Suppressor macrophage treated with lipopolysaccharide for 4 hours (primary cell): Measurements from ENCODE around the gene TMOD1.
"Not testable (repeated sequence)": the region's sequence is repeated elsewhere in the genome, so short reads cannot be mapped to it uniquely, and the experiment has no call there.

Experiments
- DNase-seq: peaks from one replicate; pipeline ENCODE4 v3.0.0-alpha.2; 2020

Gene TMOD1

GRCh38 chr9:97601228-97601898 lies 99.9 kb downstream of the TMOD1 start:
- no peak for DNase-seq

DNA sequence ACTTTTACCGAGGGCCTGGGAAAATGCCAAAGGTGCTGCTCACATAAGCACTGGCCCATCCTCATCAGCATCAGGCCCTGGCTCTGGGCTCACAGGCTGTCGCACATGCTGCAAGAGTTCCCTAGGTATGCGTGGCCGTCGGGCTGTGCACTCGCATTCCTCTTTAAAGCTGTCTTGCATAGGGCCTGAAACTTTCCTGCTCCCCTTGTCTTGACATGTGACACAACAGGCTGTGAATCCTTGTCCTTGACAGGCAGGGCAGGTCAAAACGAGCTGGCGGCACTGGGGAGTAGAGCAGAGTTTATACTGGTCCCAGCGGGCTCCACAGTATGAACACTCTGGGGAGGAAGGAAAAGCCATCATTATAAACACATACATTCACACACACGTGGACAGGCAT lies 101.0 kb downstream of the TMOD1 start:
- no peak for DNase-seq

- DNase-seq: no peak
Measured at GRCh38 chr9:97604901-97605645, 103.6 kb downstream of the TMOD1 start.

DNA sequence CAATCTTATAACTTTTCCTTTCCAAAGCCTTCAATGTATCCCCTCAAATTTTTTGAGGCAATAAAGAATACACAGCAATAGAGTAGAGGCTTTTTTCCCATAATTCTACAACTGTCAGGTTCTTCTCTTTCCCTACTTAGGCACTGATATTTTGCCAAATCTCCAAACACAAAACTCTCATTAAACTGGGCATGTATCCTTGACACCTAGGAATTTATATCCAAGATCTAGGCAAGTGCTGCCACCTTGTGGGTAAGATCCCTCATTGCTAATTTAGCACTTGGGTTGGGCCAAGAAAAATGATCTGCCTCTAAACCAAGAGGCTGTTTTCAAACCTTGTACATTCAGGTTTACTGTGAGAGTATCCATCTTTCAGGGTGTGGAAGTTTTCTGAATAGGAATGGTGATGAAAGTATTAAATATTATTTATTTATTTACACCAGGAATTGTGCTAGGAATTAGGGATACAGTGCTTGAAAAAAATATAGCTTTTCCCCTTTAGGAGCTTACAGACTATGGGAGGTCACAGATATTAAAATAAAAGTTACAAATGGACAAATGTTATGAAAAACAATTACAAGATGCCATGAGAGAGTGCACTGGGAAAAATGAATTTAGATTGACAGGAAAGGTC lies 114.1 kb downstream of the TMOD1 start:
- DNase-seq: peak; percentile 74

DNA sequence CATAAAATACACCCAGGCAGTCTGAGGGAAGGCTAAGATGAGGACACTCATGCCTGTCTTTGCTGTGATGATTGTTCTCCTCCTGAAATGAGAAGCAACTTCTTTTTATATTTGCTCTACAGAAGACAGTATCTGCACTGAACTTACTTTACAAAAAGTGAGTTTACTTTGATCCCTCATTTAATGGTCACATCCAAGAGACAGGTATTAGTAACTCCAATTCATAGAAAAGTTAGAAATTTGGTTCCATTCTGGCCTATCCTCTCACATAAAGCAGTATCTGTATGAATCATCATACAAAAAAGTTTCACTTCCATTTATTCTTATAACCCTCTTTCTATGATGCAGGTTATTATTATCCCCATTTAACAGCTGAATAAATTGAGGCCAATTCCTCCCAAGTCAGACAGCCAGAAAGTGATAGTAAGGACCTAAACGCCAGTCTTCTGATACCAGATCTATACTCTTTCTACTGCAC lies 116.5 kb downstream of the TMOD1 start:
- DNase-seq: no peak

- DNase-seq: not testable (repeated sequence)
Measured at GRCh38 chr9:97620063-97620462, 118.6 kb downstream of the TMOD1 start.

- not testable (repeated sequence) for DNase-seq
Measured at GRCh38 chr9:97622483-97622882, 121.0 kb downstream of the TMOD1 start.

DNA sequence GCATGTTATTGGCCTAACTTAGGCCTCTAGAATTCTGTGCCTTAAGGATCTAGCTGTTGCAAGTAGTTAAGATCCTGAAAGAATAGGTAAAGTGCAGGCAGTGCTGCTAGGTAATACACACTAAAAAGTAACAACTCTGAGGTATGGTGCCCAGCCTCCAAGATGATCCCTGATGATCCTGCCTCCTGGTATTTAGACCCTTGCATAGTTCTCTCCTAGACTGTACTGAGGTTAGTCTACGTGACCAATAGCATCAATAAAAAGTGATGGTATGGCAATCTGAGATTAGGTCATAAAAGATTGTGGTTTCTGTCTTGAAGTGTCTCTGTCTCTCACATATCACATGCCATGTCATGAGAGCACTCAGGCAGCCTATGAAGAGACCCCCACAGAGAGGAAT lies 122.5 kb downstream of the TMOD1 start:
- no peak for DNase-seq

- DNase-seq: no peak
Measured at GRCh38 chr9:97625620-97626019, 124.2 kb downstream of the TMOD1 start.

- no peak for DNase-seq
Measured at GRCh38 chr9:97627624-97628023, 126.2 kb downstream of the TMOD1 start.

- DNase-seq: no peak
Measured at GRCh38 chr9:97628668-97629067, 127.2 kb downstream of the TMOD1 start.

GRCh38 chr9:97629156-97629555 lies 127.7 kb downstream of the TMOD1 start:
- DNase-seq: no peak

- no peak for DNase-seq
Measured at GRCh38 chr9:97630591-97630990, 129.1 kb downstream of the TMOD1 start.

DNA sequence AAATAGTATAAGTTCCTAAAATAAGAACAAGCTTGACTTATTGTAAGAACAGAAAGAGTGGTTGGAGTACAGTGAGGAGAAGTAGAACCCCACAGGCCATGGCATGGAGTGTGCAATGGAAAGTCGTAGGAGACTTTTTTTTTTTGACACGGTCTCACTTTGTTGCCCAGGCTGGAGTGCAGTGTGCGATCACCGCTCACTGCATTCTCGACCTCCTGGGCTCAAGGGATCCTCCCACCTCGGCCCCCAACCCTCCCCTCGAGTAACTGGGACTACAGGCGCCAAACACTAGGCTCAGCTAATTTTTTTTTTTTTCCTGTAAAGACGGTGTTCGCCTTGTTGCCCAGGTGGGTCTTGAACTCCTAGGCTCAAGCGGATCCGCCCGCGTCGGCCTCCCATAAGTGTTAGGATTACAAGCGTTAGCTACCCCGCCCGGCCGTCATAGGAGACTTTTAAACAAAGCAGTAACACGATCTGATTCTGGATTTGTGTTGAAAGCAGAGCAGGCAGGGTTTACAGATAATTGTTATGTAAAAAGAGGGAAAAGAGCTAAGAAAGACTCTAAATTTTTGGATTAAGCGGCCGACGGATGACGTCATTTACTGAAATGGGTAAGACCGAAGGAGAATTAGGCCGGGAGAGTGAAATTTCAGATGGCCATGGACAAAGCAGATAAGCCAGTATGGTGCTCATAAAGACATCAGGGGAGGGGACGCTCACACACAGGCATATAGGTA lies 130.9 kb downstream of the TMOD1 start:
- DNase-seq: peak; percentile 74

DNA sequence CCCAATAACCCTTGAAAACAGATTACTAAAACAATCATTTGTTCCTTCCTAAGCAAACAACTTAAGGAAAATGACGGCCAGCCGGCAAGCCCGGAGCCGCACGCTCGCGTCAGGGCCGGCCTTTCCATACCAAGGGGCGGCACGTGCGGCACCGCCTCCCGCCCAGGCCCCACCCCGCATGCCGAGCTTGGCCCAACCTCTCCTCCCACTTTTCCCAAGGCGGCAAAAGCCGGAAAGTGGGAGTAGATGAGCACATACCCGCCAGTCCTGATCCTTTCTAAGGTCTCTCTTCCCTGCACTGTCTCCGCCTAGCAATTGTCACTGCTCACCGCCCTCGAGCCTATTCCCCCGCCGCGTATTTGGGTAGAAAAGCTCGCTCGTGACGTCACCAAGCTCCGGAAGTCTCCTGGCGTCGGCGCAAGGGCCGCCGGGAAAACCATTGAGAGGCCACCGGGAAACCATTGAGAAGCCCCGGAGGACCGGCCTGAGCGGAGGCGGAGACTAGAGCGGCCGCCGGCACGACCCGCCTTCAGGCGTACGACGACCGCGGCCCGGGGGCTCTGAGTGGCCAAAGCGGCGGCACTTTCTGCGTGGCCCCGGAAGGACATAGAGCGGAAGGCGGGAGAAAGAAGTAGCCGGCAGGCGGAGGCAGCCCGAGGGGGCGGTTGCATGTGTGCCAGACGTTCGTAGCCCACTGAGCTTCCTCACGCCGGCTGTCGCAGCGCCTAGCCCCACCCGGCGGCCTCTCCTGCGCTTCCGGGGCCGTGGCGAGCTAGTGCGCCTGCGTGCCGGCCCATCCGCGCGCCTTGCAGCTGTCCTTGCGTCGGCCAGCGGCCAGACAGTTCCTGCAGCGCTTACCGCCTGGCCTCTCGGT lies 131.8 kb downstream of the TMOD1 start, which contains the start of the genes NCBP1 and TSTD2:
Gene NCBP1, plus strand, starts transcription at position 837 of the 874 bp plus-strand sequence. CDS start 61 bp downstream, outside the sequence.
Gene TSTD2, minus strand, starts transcription at position 384 of the 874 bp plus-strand sequence. CDS start 5,806 bp downstream, outside the sequence.
- DNase-seq: peak; percentile 99

- no peak for DNase-seq
Measured at GRCh38 chr9:97633859-97634490, 132.5 kb downstream of the TMOD1 start.

- DNase-seq: no peak
Measured at GRCh38 chr9:97635026-97635425, 133.6 kb downstream of the TMOD1 start.

GRCh38 chr9:97636903-97637302 lies 135.4 kb downstream of the TMOD1 start:
- DNase-seq: no peak

- DNase-seq: no peak
Measured at GRCh38 chr9:97638666-97639065, 137.2 kb downstream of the TMOD1 start.

DNA sequence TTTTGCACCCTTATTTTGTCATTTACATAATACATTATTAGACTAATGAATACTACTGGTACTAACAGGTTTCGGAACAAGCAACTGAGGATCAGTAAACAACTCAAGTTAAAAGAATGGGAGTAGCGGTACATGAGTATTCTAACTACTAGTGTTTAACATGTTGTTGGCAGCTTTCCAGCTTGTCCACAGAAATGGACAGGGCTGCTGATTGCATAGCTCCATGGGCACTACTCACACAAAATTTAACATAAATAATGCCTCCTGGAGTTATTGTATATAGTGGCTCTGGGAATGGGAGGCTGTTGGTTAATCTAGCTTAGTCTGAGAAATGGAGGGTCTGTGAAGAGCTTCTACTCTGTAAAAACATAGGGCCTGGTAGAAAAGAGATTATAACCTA lies 138.9 kb downstream of the TMOD1 start:
- DNase-seq: no peak

DNA sequence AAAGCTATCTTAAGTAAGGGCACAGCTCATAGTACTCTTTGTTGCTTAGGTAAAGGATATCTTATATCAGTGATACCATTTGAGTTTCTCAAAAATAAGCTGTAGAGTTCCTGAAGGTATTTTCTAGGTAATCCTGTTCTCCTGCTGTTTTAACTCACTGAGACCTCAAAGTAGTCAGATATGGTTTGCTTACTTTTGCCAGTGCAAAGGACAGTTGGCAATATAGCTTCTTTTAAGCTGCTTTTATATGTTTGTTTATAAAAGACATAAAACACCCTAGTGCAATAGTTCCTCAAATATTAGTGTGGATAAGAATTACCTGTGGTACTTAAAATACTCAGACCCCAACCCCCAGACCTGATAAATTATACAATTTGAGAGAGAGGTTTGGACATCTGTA lies 144.3 kb downstream of the TMOD1 start:
- no peak for DNase-seq
